Endothelial cell of umbilical vein (primary cell): ENCODE measurements around the gene GFER. TPM values are rescaled to one million over a fixed set of nuclear protein-coding genes. Genes with fewer than 3 reads are reported as not detected.

Experiments
- BruUV-seq: library from RNA; stranded (reverse); fragments of 400-500 nt; replicated peaks from 2 replicates; lab custom pipeline; 2021; lab: Mats Ljungman, UMichigan
- CTCF ChIA-PET: fragments of 300-600, 350-600 bp; sonication (Branson Sonifier 250); formaldehyde crosslinking; loops from one replicate; lab custom pipeline; 2021; ENCODE audit warnings: antibody characterized with exemption, inconsistent platforms; lab: Charles Lee
- POLR2A ChIA-PET: fragments of 300-600, 350-600 bp; sonication (Branson Sonifier 250); formaldehyde crosslinking; loops from one replicate; lab custom pipeline; 2021; ENCODE audit warnings: antibody characterized with exemption, inconsistent platforms; lab: Charles Lee
- DNase-seq: peaks from one replicate; pipeline ENCODE4 v3.0.0-alpha.2; 2011; ENCODE audit warnings: low read depth, low spot score
- FAIRE-seq: peaks from 2 replicates; lab custom pipeline; 2011; peaks lifted over from hg19 to GRCh38; lab: Jason Lieb, UNC
- H2AFZ ChIP-seq: 2 replicates; pipeline ENCODE4 v1.6.0; 2012; ENCODE audit warnings: low read depth, low read length, control low read depth, inconsistent platforms
- H3K27ac ChIP-seq: 2 replicates; pipeline ENCODE4 v1.5.1; 2011; ENCODE audit warnings: low read depth, mild to moderate bottlenecking, control low read depth, low read length, moderate library complexity; ENCODE audit not compliant: insufficient read depth
- H3K27me3 ChIP-seq, 2 experiments: 2 replicates each; pipeline versions ENCODE4 v1.6.0 to v1.6.1; 2011; ENCODE audit warnings: low read length in 2 of 2, mixed read lengths in 1 of 2; ENCODE audit not compliant: control insufficient read depth in 2 of 2, insufficient read depth in 2 of 2
- H3K36me3 ChIP-seq, 2 experiments: 2 replicates in 1 of 2; 3 replicates in 1 of 2; pipeline ENCODE4 v1.5.1; 2011; ENCODE audit warnings: low read length in 2 of 2, mild to moderate bottlenecking in 1 of 2, moderate library complexity in 1 of 2; ENCODE audit not compliant: control insufficient read depth in 2 of 2, insufficient read depth in 2 of 2; ENCODE audit errors: extremely low read depth in 1 of 2
- H3K4me1 ChIP-seq: 3 replicates; pipeline ENCODE4 v1.5.1; 2011; ENCODE audit warnings: mild to moderate bottlenecking, low read length; ENCODE audit not compliant: control insufficient read depth, insufficient read depth; ENCODE audit errors: extremely low read depth
- H3K4me2 ChIP-seq: 2 replicates; pipeline ENCODE4 v1.6.1; 2011; ENCODE audit warnings: low read length, control low read depth, mixed read lengths; ENCODE audit not compliant: insufficient read depth
- H3K4me3 ChIP-seq, 3 experiments: fragments of 200-600 bp in 1 of 3; sonication (generic), shearing (Covaris generic) in 1 of 3; replicated peaks in 1 of 3; 2 replicates each; pipeline ENCODE4 v1.5.1; 2011 to 2016; ENCODE audit warnings: control low read depth in 3 of 3, low read length in 3 of 3, mild to moderate bottlenecking in 2 of 3, inconsistent platforms in 1 of 3, low read depth in 1 of 3, moderate library complexity in 1 of 3; ENCODE audit not compliant: insufficient read depth in 1 of 3
- H3K79me2 ChIP-seq: 2 replicates; pipeline ENCODE4 v1.6.0; 2012; ENCODE audit warnings: low read length, inconsistent platforms; ENCODE audit not compliant: control insufficient read depth, insufficient read depth
- H3K9ac ChIP-seq: replicated peaks from 2 replicates; pipeline ENCODE3; 2011; ENCODE audit warnings: low read length, control low read depth; ENCODE audit not compliant: insufficient read depth; ENCODE audit errors: extremely low read depth
- H3K9me1 ChIP-seq: replicated peaks from 3 replicates; pipeline ENCODE4 v1.6.0; 2011; ENCODE audit warnings: mild to moderate bottlenecking, low read length; ENCODE audit not compliant: control insufficient read depth, insufficient read depth; ENCODE audit errors: extremely low read depth
- H3K9me3 ChIP-seq: replicated peaks from 2 replicates; pipeline ENCODE4 v1.5.1; 2012; ENCODE audit warnings: low read length, inconsistent platforms; ENCODE audit not compliant: control insufficient read depth, insufficient read depth
- H4K20me1 ChIP-seq: replicated peaks from 2 replicates; pipeline ENCODE3; 2011; ENCODE audit warnings: mild to moderate bottlenecking, low read length; ENCODE audit not compliant: control insufficient read depth, insufficient read depth; ENCODE audit errors: extremely low read depth
- EZH2 ChIP-seq: IDR thresholded peaks from 2 replicates; pipeline ENCODE4 v1.6.1; 2012; ENCODE audit warnings: borderline replicate concordance, low read depth, mild to moderate bottlenecking, moderate library complexity, low read length, inconsistent platforms; ENCODE audit not compliant: severe bottlenecking
- FOS ChIP-seq: IDR thresholded peaks from 2 replicates; pipeline ENCODE4 v1.6.1; 2011; ENCODE audit warnings: mild to moderate bottlenecking, low read length, moderate library complexity, borderline replicate concordance; ENCODE audit not compliant: insufficient read depth
- GATA2 ChIP-seq: IDR thresholded peaks from 2 replicates; pipeline ENCODE4 v1.7.0; 2011; ENCODE audit warnings: low read depth, mild to moderate bottlenecking, moderate library complexity, mixed read lengths, low read length; ENCODE audit not compliant: insufficient read length, insufficient read depth
- JUN ChIP-seq: IDR thresholded peaks from 2 replicates; pipeline ENCODE4 v1.6.1; 2011; ENCODE audit warnings: borderline replicate concordance, low read depth; ENCODE audit not compliant: insufficient read length, insufficient read depth
- MYC ChIP-seq: IDR thresholded peaks from one replicate; pipeline ENCODE4 v1.6.1; 2011; ENCODE audit warnings: mild to moderate bottlenecking, low read depth, low read length
- POLR2A ChIP-seq: IDR thresholded peaks from 2 replicates; pipeline ENCODE4 v1.6.1; 2012; ENCODE audit warnings: low read depth, mild to moderate bottlenecking, control low read depth, low read length
- POLR2AphosphoS5 ChIP-seq: IDR thresholded peaks from 2 replicates; pipeline ENCODE4 v1.6.1; 2012; ENCODE audit warnings: low read depth, mild to moderate bottlenecking, control low read depth, low read length, moderate library complexity; ENCODE audit not compliant: insufficient read depth
- dilution Hi-C: fragments of 300-500 bp; cut with MboI; formaldehyde crosslinking; loops from one replicate; pipeline ENCODE4 v1.15.0; 2019; ENCODE audit warnings: low sequenced_read_pairs; ENCODE audit not compliant: extremely low pct_ligation_motif_present
- intact Hi-C: fragments of 100-400 bp; cut with micrococcal nuclease; formaldehyde crosslinking; loops from one replicate; pipeline ENCODE4 v1.10.0; 2022
- polyA plus RNA-seq, 4 experiments: library from polyadenylated mRNA; depleted of rRNA in 3 of 4; stranded (reverse) in 3 of 4; unstranded in 1 of 4; fragments of >200 nt; gene quantifications; 2 replicates each; pipeline versions ENCODE4 v1.2.1 to v1.2.3, GENCODE V29; 2011 to 2012; ENCODE audit warnings: missing spikeins in 1 of 4
- total RNA-seq: library from RNA; stranded (reverse); gene quantifications from 2 replicates; pipeline ENCODE4 v1.2.3, GENCODE V29; 2021
- TF ChIP-seq, protein P1 (sequence below): IDR thresholded peaks from 2 replicates; pipeline ENCODE4 v1.6.1; 2011; ENCODE audit not compliant: insufficient read depth, insufficient read length
- TF ChIP-seq, protein P2 (sequence below), 2 donors: IDR thresholded peaks; 1 replicate in 1 of 2; 2 replicates in 1 of 2; pipeline ENCODE4 v1.5.1; 2011; ENCODE audit warnings: low read length in 2 of 2, mild to moderate bottlenecking in 2 of 2, moderate library complexity in 2 of 2, control low read depth in 1 of 2, inconsistent platforms in 1 of 2, low read depth in 1 of 2; ENCODE audit not compliant: insufficient read depth in 1 of 2; ENCODE audit errors: extremely low read depth in 1 of 2

GFER gene
- total and polyA plus RNA-seq, 2 donors (not counting 3 experiments of a cell fraction or from before 2014, with no cell fraction given), result 13.7 to 29.9 TPM

DNA sequence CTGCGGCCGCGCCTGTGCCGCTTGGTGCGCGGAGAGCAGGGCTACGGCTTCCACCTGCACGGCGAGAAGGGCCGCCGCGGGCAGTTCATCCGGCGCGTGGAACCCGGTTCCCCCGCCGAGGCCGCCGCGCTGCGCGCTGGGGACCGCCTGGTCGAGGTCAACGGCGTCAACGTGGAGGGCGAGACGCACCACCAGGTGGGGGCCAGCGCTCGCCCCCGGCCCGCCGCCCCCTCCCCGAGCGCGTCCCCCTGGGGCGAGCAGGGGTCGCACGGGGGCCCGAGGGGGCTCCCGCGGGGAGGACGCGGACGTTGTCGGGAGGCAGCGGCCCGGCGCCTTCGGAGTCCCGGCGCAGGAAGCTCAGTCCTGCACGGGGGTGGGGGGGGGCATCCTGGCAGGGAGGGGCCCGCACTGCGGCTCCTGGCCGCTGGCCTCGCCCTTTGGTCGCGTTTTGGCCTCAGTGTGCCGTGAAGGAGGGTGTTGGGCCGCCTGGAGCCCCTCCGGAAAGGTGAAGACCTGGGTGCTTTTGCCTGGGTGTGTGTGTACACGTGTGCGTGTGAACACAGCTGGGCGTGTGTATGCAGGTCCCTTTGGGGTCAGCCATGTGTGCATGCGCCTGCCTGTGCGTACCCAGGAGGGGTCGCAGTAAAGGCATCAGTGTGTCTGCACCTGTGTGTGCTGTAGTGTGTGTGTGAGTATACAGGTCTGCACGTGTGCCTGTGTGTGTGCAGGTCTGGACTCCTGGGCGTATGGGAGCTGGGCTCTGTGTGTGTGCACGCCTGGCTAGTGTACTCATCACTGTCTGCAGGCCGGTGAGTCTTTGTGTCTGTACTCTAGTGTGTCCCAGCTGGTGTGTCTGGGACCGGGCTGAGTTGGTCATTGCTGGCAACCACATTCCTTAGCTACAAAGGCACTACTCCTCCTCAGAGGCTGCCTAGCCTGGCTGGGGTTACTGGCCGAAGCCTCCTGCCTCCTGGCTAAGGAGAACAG lies 43.3 kb downstream of the GFER start:
- ChIA-PET POLR2A (interaction anchor here (0.6 to 1.5 kb wide), 2 partner anchors 128 to 289 kb away, joined by 6 read pairs; partner anchors contain the start of gene TRAF7), CTCF (interaction anchor here (0.7 to 2.0 kb wide), 8 partner anchors 17 to 453 kb away, joined by 3 to 18 read pairs (median 4); partner anchors contain the start of genes NTHL1 and TSC2)
- peak; percentile 57 for DNase-seq
- no TSS peak for BruUV-seq
- Histone ChIP-seq H3K4me2 (peak overlapping the region; percentile 16), H3K4me1 (peaks cover 33% of the 10 kb centered on the region), H3K4me3 (peak overlapping the region; percentile 2 to 54 (median 20)), H3K79me2 (peaks cover 15% of the 10 kb centered on the region), H3K36me3 (no peaks in the 10 kb centered on the region), H3K27ac (no peak overlapping the region), H3K9me3 (no peaks in the 10 kb centered on the region), H3K9me1 (no peaks in the 10 kb centered on the region), H3K27me3 (no peaks in the 10 kb centered on the region), H4K20me1 (no peaks in the 10 kb centered on the region), H2AFZ (no peak overlapping the region), H3K9ac (peak overlapping the region; percentile 44)
- FAIRE-seq, result peak; percentile 68
- dilution Hi-C loops, result loop anchor here (25.0 kb wide), 1 partner anchor 135 kb away; the partner anchor contains the start of gene TRAF7
- intact Hi-C loops, result no loop called here
- TF ChIP-seq GATA2 (no peak), MYC (no peak), POLR2A (no peak), EZH2 (no peak), POLR2AphosphoS5 (no peak), FOS (no peak), JUN (no peak)
- TF ChIP-seq, protein P1, sequence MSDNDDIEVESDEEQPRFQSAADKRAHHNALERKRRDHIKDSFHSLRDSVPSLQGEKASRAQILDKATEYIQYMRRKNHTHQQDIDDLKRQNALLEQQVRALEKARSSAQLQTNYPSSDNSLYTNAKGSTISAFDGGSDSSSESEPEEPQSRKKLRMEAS, result no peak
- TF ChIP-seq, protein P2, sequence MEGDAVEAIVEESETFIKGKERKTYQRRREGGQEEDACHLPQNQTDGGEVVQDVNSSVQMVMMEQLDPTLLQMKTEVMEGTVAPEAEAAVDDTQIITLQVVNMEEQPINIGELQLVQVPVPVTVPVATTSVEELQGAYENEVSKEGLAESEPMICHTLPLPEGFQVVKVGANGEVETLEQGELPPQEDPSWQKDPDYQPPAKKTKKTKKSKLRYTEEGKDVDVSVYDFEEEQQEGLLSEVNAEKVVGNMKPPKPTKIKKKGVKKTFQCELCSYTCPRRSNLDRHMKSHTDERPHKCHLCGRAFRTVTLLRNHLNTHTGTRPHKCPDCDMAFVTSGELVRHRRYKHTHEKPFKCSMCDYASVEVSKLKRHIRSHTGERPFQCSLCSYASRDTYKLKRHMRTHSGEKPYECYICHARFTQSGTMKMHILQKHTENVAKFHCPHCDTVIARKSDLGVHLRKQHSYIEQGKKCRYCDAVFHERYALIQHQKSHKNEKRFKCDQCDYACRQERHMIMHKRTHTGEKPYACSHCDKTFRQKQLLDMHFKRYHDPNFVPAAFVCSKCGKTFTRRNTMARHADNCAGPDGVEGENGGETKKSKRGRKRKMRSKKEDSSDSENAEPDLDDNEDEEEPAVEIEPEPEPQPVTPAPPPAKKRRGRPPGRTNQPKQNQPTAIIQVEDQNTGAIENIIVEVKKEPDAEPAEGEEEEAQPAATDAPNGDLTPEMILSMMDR (IDR thresholded peaks at IDR 0.05; ENCODE audit: extremely low read depth in 1 of 2, insufficient read depth in 1 of 2, low read depth in 1 of 2, low read length in 2 of 2), result no peak
